Fibroblast of pulmonary artery (primary cell): ENCODE measurements around the gene UACA.

Source experiments
- DNase-seq: peaks from one replicate; pipeline ENCODE4 v3.0.0-alpha.2; 2010; ENCODE audit warnings: low read depth
- H3K4me3 ChIP-seq: replicated peaks from 2 replicates; pipeline ENCODE4 v1.5.1; 2011; ENCODE audit warnings: low read depth, mild to moderate bottlenecking, control low read depth, low read length, moderate library complexity
- TF ChIP-seq, protein P1 (sequence below): IDR thresholded peaks from 2 replicates; pipeline ENCODE4 v1.5.1; 2011; ENCODE audit warnings: mild to moderate bottlenecking, control low read depth, low read length, inconsistent platforms; ENCODE audit errors: missing control alignments

Gene UACA

DNA sequence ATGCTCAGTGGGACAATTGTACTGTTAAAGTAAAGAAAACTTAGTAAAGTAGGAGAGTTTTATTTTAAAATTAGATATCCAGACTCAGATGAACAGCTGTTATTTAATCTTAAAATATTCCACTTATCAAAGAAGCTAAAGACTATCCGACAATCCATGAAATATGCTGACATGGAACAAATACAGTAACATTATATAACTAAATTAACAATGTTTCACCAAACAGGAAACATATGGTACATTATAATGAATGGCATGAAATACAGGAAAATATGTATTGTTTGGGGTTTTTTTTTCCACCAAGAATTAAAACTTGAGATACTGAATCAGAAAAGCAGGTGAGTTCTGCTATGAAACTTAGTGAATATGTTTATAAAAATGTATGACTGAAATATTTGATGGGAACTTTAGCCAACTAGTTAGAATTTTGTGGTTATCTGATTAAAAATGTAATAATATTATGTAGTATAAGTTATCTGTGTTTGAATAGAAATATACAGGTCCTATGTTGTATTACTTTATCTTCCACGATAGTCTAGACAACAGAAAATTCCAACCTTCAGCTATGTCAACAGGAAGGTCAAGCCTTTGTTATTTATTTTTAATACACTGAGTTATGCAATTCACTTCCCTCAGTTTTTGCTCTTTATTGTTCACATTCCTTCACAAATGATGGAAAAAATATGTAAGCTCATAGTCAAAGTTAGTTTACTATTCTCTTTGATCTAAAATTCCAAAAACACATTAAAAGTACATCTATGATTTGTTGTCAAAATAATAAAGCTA lies 72.7 kb downstream of the UACA start:
- peak; percentile 48 for DNase-seq
- TF ChIP-seq, protein P1, sequence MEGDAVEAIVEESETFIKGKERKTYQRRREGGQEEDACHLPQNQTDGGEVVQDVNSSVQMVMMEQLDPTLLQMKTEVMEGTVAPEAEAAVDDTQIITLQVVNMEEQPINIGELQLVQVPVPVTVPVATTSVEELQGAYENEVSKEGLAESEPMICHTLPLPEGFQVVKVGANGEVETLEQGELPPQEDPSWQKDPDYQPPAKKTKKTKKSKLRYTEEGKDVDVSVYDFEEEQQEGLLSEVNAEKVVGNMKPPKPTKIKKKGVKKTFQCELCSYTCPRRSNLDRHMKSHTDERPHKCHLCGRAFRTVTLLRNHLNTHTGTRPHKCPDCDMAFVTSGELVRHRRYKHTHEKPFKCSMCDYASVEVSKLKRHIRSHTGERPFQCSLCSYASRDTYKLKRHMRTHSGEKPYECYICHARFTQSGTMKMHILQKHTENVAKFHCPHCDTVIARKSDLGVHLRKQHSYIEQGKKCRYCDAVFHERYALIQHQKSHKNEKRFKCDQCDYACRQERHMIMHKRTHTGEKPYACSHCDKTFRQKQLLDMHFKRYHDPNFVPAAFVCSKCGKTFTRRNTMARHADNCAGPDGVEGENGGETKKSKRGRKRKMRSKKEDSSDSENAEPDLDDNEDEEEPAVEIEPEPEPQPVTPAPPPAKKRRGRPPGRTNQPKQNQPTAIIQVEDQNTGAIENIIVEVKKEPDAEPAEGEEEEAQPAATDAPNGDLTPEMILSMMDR, result no peak
- no peak overlapping the region for H3K4me3 ChIP-seq

DNA sequence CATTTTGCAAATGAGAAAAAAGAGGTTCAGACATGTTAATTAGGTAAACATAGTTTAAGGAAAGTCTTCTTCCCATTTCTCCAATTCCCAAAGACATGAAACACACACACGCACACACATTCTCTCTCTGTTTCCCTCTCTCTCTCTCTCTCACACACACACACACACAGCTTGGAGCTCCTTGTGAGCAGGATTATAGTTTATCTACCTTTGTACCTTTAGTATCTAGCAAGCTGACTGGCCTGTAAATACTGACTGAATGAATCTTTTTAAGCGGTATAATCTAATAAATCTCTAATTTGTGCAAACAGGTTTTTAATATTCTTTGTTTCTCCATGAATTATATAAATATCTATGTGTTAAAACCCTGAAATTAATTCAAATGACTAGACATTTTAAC lies 73.3 kb downstream of the UACA start:
- TF ChIP-seq, protein P1, result no peak
- H3K4me3 ChIP-seq, result no peak overlapping the region
- no peak for DNase-seq

DNA sequence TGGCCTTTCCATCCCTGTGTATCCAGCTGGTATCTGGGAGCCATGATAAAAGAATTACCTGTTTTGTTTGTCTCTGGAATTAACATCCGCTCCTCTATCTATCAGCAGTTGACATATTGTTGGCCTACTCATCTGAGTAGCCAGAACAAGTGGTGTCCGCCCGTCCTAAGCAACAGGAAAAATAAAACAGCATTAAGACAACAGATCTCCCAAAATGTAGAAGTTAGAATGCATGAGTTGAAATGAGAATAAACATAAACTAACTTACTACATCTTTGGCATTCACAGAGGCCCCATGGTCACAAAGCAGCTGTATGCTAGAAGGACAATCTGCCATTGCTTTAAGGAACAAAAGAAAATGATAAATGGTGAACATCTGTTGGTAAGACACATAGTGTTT lies 75.9 kb downstream of the UACA start:
- TF ChIP-seq, protein P1, result no peak
- no peak for DNase-seq
- H3K4me3 ChIP-seq, result no peak overlapping the region

DNA sequence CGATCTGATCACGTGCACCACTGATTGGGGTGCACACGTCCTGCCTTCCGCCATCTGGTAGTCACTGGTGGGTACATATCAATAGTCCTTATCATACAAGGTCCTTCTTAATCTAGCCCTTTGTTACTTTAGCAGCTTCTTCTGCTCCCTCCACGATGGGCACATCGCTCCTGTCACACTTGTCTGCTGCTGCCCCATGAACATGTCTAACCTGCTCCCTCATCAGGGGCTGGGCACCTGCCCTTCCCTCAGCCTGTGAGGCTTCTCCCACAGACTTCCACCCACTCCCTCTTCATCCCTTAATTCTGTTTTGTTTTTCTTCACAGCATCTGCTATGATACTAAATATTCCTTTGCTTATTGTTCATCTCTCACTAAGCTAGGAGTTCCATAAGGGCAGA lies 82.5 kb downstream of the UACA start:
- H3K4me3 ChIP-seq, result no peak overlapping the region
- TF ChIP-seq, protein P1, result no peak

DNA sequence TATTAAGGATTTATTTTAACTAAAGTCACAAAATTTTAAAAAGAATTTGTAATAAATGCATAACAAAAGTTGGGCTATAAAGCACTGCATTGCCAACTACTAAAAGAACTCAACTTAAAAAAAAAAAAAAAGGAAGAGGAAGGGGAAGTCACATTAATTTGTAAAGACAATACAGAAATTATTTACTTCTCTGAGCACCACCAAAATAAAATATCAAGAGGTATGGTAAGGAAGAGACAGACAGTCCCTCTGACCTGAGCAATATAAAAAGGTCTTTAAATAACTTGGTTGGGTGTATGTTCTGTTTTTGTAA lies 83.5 kb downstream of the UACA start:
- no peak for DNase-seq

More for the DNA sequence above, 82.5 kb downstream of the UACA start:
- DNase-seq, result no peak

DNA sequence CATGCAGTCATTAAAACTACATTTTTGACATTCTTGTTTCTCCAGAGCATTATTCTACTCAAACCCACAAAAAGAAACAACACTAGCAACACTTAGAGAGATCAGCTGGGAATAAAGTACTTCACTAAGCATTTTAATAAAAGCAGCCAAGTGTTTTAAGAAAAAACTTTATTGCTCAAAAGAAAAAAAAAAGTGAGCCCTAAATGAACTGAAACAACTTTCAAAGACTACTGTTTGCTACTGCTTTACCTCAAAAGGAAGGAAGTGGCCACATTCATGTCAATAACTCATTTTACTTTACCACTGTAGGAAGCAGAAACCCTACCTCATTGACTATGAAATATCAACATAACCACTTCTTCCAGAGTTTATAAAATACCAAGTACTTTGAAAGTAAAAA lies 91.3 kb downstream of the UACA start:
- no peak for DNase-seq
- TF ChIP-seq, protein P1, result no peak
- H3K4me3 ChIP-seq, result no peak overlapping the region

More for the DNA sequence above, 83.5 kb downstream of the UACA start:
- no peak overlapping the region for H3K4me3 ChIP-seq
- TF ChIP-seq, protein P1, result no peak

DNA sequence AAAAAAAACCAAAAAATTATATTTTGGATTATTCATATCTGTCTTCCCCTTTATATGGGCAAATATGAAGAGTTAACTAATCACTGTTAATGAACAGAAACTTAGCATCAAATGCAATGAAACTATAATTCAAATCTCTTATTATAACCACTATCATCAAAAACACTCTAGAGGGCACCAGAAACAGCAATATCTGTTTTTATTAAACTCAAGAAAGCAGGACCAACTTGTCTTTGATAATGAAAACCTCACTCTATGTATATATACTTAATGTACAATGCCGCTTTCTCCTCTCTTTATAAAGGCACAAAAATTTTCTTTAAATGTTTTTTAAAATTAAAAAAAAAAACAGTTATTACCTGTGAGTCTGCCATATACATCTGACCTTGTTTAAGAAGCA lies 92.7 kb downstream of the UACA start:
- peak; percentile 46 for DNase-seq
- no peak overlapping the region for H3K4me3 ChIP-seq
- TF ChIP-seq, protein P1, result peak; percentile 32
